SIG-M5 (cell line): ENCODE results near the gene AGAP1.
"Not testable (repeated sequence)": the region's sequence is repeated elsewhere in the genome, so short reads cannot be mapped to it uniquely, and the experiment has no call there.

Source experiments
- DNase-seq: peaks from one replicate; lab custom pipeline; 2025; lab: John Stamatoyannopoulos, UW

Gene AGAP1

DNA sequence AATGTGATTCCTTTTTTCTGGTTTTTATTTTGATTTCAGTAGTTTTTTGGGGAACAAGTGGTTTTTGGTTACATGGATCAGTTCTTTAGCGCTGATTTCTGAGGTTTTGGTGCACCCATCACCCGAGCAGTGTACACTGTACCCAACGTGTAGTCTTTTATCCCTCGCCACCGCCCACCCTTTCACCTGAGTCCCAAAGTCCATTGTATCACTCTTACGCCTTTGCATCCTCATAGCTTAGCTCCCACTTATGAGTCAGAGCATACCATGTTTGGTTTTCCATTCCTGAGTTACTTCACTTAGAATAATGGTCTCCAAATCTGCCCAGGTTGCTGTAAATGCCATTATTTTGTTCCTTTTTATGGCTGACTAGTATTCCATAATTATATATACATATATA is 453.2 kb downstream of the AGAP1 start:
- not testable (repeated sequence) for DNase-seq

DNA sequence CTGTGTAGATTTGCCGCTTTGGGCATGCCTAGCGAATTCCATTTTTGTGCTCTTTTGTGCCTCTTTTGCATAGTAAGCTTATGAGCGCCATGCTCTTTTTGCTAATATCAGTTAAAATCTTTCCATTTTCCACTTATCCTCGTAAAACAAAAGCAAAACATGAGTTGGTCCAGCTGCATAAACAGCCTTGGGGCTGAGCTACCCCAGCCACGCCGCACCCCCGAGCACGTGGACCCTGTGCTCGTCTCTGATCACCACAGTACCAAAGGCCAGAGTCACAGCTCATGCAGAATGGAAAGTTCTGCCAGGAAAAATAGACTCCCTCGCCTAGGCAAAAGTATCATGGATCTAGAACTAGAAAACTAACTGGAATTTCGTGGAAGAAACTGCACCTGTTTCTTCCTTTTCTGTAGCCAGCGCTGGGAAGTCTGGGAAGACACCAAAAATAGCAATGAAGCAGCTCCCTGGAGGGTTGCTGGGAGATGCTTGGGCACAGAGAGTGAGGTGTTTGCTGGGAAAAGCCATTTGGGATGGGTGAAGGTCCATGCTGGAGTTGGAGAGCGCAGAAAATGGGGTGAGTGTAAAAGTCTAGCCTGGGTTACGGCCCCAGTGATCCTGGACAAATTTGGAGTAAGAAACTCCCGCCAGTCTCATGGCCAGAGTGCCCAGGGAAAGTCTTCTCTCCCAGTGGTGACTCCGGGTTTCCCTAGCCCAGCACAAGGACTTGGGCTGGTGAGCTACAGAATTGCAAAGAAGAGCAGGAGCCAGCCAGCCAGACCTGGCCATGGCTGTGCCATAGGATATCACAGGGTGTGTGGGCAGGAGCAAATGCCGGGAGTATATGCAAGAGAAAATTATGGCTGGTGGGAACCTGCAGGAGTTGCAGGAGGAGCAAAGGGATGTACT is 456.0 kb downstream of the AGAP1 start:
- DNase-seq = no peak

DNA sequence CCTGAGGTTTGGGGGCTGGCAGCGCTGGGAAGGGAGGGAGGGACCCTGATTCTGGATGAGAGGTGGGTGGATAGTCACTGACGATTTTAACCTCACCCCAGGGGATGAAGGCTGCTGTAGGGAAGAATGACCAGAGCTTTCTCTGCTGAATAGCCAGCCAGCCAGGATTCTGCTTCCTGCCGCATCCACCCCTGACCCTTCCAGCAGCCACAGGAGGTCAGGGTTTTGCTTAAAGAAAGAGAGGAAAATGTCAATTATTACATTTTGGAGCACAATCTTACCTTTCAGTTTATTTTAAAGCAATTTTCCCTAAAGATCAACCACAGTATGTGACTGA is 456.6 kb downstream of the AGAP1 start:
- no peak for DNase-seq

DNA sequence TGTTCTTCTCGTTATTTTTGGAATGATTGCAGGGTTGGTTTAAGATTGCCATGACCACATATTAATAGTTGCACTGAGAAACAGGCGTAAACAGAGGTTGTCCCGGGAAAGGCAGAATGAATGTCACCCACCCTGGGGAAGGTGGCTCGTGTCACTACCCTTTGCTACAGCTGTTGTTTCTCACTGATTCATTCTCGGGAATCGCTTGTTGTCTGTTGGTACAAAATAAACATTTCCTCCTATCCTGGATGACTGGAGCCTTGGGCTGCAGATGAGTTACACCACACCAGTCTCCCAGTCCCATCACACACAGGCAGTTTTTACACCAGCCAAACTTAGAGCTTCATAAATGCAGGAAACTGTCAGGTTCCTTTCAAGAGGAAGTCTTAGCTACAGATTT is 457.6 kb downstream of the AGAP1 start:
- DNase-seq = no peak

DNA sequence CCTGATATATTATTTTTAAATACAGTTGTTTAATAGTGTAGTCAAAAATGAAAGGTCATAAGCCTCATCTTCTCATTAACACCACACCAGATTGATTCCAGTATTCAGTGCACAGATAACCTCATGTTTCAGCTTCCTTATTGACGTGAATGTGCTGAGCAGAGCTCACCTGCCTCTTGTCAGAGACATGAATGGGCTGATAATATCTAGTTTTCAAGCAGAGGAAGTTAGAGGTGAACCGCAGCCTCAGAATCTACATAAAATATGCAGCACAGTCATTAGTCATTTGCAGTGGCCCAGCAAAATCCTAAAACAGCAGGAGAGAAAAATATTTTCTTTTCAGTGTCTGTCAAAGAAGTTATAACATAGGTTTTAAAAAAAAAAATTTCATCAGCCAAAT is 458.1 kb downstream of the AGAP1 start:
- no peak for DNase-seq

DNA sequence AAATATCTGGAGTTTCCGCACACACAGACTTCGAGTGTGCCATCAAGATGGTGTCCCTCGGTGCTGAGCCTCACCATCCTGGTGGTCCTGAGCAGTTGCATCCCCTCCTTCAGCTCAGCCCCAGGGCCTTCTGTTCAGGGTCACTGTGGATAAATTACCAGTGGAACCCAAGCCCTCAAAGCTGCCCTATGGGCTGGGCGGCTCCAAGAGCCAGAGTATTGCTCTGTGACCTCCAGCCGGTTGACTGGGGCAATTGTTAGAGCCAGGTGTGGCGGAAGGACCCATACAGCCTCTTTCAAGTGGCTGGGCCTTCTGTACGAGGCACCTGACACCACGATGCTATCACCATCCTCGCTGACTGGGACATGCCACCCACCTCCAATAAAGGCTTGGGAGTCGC is 458.9 kb downstream of the AGAP1 start:
- DNase-seq = no peak

DNA sequence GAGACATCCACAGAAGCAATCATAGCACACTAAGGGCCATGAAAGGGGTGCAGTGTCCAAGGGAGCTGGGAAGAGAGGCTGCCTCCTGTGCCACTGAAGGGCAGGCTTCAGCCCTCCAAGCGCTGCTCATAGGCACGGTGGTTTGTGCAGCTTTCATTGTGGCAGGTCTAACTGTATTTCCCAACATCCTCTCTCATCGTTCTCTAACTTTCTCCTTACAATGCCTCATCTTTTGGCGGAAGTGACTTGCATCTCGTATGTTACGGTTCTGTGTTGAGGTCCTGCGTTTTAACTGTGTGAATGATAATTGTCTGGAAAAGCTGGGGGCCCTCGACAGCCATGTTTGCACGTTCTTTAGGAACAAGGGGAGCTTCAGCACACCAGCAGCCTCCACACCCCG is 460.4 kb downstream of the AGAP1 start:
- no peak for DNase-seq

DNA sequence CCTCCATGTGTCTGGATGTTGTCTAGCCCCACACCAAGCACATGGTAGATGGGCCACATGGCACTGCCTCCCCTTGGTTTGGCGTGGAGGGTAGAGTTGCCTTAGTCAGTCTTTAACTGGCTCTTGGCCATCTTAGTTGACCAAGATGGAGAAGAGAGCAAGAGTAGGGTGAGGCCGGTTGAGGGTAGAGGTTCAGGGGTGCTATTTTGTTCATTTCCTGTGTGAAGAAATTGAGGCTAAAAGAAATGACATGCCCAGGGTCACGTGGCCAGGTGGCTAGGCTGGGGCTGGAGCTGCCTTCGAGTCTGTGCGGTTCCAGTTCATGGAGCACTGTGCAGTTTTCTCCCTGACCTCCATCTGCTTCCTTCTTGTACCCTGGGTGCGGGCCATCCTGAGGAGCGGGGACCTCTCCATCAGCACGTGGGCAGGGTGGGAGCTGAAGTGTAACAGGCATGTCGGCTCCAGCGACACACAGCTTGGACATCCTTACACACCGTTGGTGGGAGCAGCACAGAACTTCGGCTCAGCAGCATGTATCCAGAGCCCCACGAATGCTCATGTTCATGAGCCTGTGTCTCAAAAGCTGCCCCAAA is 461.1 kb downstream of the AGAP1 start:
- no peak for DNase-seq

DNA sequence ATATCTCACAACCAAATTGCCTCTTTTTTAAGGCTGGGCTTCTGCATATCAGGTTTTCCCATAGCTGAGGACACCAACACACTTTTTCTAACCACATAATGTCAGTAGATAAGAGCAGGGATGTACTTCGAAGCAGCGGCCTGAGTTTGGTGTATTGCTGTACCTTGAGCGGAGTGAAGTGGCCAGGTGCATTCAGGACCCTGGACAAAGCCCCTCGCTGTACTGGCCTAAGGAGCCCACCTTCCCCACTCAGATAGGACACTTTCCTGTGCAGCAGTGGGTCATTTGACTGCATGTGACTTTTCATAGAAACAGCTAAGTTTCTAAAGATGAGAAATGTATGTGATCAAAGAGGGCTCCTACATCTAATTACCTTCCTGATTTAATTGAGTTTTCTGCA is 461.8 kb downstream of the AGAP1 start:
- no peak for DNase-seq

DNA sequence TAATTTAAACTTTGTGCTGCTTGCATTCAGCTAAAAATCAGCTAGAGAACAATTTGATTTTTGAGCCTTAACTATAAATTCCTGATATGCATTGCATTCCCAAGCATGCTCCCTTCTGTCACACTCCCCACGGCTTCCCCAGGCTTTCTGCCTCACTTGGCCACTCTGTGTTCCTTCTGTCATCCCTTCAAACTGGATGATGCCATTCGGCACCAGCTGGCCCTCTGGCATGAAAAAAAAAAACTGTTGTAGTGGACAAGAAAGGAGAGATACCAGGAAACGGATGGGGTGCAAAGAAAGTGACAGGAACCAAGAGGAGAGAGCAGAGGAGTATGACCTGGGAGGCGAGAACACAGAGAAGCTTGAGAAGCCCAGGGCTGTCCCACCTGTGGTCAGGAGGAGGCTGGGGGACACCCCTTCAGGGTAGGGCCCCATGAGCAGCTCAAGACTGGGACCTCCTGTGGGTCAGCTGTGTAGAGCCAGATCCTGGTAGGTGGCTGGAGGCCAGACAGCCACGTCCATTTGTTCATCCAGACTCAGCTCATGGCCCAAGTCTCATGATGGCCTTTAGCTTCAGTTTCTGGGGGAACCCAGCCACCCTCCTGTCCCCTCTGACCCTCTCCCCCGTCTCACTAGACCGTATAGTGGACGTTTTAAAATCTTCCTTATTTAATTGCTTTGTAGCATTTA is 462.6 kb downstream of the AGAP1 start:
- DNase-seq = no peak

DNA sequence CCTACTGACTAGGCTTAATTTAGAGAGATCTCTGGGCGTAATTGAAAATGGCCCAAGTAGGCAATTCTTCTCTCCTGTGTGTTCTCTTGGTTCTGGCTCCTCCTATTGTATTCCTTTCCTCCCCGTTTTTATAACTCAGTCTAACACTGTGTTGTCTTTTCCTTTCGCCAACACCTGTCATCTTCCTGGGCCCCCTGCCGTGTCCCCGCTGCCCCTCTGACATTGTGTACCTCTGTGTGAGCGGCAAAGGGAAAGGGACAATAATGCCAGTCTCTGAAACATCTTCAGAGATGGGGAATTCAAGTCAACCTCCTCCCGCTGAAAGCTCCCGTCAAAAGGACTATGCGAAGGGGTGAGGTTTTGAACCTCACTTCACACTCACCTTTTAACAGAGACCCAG is 463.4 kb downstream of the AGAP1 start:
- DNase-seq = no peak

DNA sequence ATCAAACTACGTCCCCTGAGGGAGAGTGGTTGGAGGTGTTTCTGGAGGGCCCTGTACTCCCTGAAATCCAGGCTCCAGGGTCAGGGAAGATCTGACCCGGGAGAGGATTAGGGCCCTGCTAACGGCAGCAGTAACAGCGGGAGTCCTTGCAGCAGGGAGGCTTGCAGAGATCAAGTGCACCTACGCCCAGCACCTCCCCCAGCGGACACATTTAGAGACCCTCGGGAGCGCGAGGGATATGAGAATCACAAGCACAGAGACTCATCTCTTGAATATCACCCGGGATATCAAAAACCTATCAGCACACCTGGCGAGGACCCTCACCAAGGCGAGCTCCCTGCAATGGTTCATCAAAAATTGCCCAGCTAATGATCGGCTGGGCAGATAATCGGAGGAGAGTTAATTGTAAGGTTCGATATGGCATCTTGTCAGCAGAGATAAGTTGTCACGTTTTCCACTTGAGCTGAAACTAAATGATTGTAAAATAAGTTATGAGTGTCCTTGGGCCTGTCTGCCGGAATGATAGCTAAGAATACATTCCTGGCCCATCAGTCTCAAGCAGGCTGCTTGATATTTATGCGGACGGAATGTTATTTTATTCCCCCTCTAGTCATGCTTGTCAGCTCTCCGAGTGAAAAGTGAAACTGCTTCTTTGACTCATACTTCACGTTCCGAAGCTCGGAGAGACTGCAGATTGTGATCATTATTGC is 464.5 kb downstream of the AGAP1 start:
- DNase-seq = no peak

DNA sequence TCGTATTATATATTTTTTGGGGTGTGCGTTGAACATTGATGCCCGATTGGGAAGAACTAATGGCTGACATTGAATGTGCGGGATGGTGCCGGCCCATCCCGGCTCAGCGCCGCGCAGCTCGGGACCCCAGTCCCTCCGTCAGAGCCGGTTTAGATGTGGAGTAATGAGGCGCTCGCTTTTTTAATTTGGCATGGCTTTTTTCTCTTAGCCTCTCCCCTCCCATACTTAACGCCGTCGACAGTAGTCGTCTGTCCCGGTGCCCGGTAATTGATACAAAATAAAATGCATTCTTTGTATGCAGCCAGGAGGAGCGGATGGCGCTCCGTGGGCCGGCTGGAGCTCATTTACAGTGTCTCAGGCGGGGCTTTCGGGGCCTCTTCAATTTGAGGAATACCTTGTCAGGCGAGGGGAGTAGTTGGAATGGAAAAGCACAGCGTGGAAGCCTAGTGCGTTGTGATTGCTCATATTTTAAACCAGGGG is 465.1 kb downstream of the AGAP1 start:
- DNase-seq = no peak

DNA sequence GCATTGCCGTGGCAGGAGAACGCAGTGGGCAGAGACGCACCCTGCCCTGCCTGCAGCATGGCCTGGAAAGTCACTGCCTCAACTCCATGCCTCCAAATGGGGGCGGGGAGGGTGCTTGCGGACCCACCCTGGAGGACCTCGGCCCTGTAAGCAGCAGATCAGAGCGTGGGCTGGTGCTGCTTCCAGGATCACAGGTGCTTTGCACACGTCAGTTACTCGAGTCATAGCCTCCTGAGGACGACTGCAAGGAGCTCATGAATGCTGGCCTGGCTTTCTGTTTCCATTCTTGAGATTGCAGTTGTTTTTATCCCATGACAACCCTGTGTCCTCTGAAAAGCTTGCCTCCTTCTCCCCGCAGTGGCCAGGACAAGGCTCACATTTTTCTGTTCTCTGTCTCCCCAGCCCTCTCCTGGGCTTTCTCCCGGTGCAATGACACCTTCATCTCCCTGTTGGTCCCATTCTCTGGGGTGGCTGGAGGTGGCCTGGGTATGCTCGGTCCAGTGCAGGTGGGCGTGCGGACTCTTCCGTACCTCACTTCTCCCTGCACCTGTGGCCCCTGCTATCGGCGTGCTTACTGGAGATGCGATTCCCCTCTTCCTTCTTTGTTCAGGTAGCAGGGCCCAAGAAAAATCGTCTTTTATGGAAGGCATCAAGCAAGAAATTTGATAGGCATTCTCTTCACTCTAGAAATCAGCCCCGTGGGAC is 466.3 kb downstream of the AGAP1 start:
- DNase-seq = no peak

DNA sequence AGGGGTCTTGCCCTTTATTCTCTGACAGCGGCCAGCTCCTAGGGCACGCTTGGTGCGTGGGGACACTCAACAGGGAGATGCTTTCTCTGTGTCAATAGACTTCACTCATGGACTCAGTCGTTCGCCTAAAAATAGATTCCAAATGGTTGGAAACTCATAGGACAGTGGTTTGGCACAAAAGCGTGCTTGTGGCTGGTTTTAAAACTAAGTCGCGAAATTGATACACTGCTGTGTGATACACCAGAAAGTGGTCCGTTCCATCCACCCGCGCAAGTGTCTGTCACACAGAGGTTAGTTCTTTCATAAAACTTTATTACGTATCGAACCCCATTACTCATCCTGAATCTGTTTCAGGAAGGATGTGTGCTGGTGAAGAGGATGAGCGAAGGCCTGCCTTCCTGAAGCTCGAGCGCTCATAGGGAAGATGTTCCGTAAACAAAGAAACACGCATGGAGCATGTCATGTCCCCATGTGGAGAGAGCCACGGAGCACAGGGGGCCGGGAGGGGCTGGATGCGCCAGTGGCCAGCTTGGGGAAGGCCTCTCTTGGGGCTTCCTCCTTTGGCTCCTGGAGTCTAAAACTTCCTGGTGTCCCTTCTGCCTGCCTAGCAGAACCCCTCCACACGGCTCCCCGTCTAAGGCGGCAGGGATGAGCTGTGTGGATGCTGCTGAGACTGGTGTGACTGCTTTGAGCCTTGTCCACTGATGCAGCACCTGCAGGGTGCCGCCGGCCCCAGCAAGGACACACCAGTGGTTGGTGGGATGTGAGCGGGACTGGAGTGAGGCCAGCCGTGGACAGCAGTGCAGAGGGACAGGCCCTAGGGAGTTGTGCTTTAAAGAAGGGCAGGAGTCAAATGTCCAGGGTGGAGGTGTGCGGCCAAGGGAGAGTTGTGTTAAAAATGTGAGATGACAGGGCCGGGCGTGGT is 467.1 kb downstream of the AGAP1 start:
- DNase-seq = no peak

DNA sequence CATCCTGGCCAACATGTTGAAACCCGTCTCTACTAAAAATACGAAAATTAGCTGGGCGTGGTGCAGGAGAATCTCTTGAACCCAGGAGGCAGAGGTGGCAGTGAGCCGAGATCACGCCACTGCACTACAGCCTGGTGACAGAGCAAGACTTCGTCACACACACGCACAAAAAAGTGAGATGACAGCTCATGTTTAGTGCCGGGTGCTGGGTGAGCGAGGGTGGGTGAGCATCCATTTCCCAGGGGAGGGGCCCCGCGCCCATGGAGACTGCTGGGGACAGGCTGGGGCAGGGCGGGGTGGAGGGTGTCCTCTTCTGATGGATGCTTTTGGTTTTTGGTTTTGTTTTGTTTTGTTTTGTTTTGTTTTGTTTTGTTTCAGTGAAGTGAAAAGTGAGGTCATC is 467.9 kb downstream of the AGAP1 start:
- DNase-seq = no peak

DNA sequence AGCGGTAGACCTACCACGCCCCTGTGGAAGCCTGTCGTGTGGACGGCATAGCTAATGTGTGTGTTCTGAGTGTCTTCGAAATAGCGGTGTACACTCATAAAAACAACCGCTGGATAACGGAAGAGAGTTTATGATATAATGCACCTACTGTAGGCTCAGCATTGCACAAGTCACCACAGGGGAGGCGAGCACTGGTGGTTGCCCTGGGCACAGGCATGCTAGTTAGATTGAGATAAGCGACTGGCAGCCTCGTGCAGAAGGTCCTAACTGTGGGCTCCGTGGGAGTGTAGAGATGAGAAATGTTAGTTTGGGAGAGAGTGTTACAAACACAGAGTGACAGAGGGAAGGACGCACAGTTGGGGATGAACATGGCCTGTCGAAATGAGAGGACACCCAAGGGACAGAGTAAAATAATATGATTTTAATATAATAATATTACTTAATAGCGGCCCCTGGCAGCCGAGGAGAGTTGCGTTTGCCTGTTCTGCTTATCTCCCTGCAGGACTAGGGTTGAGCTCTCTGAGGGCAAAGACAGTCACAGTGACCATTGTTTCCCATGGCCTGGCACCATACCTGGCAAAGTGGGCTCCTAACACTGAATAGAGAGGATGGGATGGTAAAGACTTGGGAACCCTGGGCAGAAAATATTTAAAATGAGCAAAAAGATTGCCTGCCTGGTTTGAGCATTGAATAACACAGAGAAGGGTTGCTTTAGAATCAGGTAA is 470.2 kb downstream of the AGAP1 start:
- no peak for DNase-seq

DNA sequence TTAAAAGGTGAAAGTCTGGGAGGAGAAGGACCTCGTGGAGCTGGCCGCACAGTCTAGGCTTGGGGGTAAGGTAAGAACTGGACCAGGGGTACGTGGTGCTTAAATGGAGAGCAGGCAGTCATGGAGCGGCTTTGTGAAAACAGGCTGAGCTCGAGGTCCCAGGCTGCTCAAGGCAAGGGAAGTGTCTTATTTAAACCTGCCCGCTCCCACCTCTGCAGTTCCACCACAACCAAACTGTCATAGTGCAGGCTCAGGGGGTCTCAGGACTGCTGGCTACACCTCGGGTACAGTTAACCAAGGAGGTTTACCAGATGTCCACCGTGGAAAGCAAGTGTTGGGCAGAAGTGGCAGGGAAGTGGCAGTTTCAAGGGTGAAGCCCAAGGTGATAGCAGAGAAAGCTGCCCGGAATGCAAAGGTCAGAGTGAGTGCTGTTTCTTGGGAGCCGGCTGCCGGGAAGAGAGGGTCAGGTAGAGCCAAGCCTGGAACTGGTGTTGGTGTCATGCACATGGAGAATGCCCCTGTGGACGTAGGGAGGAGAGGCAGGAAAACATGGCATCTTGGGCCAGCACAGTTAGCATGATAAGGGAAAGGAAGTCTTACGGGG is 471.0 kb downstream of the AGAP1 start:
- DNase-seq = no peak

DNA sequence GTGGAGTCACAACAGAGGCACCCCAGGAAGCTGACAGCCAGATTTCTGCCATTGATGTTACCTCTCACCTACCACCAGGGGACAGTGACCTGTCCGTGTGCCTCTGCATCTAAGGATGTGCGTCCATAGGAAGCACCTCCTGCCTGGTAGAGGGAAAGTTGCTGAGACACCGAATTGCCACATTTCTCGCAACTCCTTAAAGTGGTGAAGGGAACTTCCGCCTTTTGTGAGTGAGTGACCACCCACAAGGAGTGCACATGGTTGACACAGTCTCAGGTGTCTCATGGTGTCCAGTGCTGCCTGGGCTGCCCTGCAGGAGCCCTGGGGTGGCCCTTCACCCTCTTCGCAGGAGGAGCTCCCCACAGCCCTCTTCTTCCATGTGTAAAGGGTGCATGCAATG is 472.6 kb downstream of the AGAP1 start:
- no peak for DNase-seq
